Caco-2 (cell line): Measurements from ENCODE around the gene ARL11. TPM values are rescaled to one million over a fixed set of nuclear protein-coding genes. Genes with fewer than 3 reads are reported as not detected.

Source experiments
- BruUV-seq: library from RNA; stranded (reverse); fragments of 400-500 nt; replicated peaks from 2 replicates; lab custom pipeline; 2021; lab: Mats Ljungman, UMichigan
- CTCF ChIA-PET: fragments of 300-600 bp; sonication (Branson Sonifier 250); formaldehyde crosslinking; loops from one replicate; lab custom pipeline; 2022; ENCODE audit warnings: antibody characterized with exemption; lab: Charles Lee
- POLR2A ChIA-PET: fragments of 300-600 bp; sonication (Branson Sonifier 250); formaldehyde crosslinking; loops from one replicate; lab custom pipeline; 2022; ENCODE audit warnings: antibody characterized with exemption; lab: Charles Lee
- DNase-seq, 2 experiments: peaks; one replicate each; pipeline versions ENCODE4 v3.0.0 to v3.0.0-alpha.2; 2020 to 2022
- H3K27me3 ChIP-seq: replicated peaks from 2 replicates; pipeline ENCODE4 v1.6.0; 2011; ENCODE audit warnings: low read length; ENCODE audit not compliant: control insufficient read depth, insufficient read depth
- H3K36me3 ChIP-seq: 2 replicates; pipeline ENCODE4 v1.5.1; 2011; ENCODE audit warnings: low read length; ENCODE audit not compliant: control insufficient read depth, insufficient read depth
- H3K4me1 ChIP-seq: fragments of 250-450 bp; sonication (Bioruptor Pico); 2 replicates; pipeline ENCODE4 v1.5.1; 2020; ENCODE audit warnings: mild to moderate bottlenecking
- H3K4me3 ChIP-seq: 2 replicates; pipeline ENCODE4 v1.5.1; 2011; ENCODE audit warnings: low read depth, mild to moderate bottlenecking, control low read depth, low read length
- H3K9me3 ChIP-seq: fragments of 250-450 bp; sonication (Bioruptor Pico); 2 replicates; pipeline ENCODE4 v1.5.1; 2020; ENCODE audit warnings: mild to moderate bottlenecking, moderate library complexity
- H3K27ac Mint-ChIP-seq: one replicate; pipeline ENCODE4 v1.8.0; 2022; ENCODE audit warnings: mixed read lengths; ENCODE audit not compliant: unreplicated experiment
- H3K27me3 Mint-ChIP-seq: one replicate; pipeline ENCODE4 v1.8.0; 2022; ENCODE audit warnings: mixed read lengths; ENCODE audit not compliant: insufficient read depth, unreplicated experiment
- H3K36me3 Mint-ChIP-seq: one replicate; pipeline ENCODE4 v1.8.0; 2022; ENCODE audit warnings: mild to moderate bottlenecking, mixed read lengths; ENCODE audit not compliant: insufficient read depth, unreplicated experiment
- H3K4me1 Mint-ChIP-seq: one replicate; pipeline ENCODE4 v1.8.0; 2022; ENCODE audit warnings: low read depth, mixed read lengths; ENCODE audit not compliant: unreplicated experiment
- H3K4me3 Mint-ChIP-seq: one replicate; pipeline ENCODE4 v1.8.0; 2022; ENCODE audit warnings: mild to moderate bottlenecking, moderate library complexity, mixed read lengths; ENCODE audit not compliant: unreplicated experiment
- H3K9me3 Mint-ChIP-seq: one replicate; pipeline ENCODE4 v1.8.0; 2022; ENCODE audit warnings: mixed read lengths; ENCODE audit not compliant: unreplicated experiment
- intact Hi-C: fragments of 100-400 bp; cut with micrococcal nuclease; formaldehyde crosslinking; loops from one replicate; pipeline ENCODE4 v1.10.0; 2022; ENCODE audit not compliant: unreplicated experiment
- total RNA-seq: library from RNA; stranded (reverse); gene quantifications from 2 replicates; pipeline ENCODE4 v1.2.3, GENCODE V29; 2022
- TF ChIP-seq, protein P1 (sequence below), 2 experiments: fragments of 200-600 bp in 1 of 2; IDR thresholded peaks; 1 replicate in 1 of 2; 2 replicates in 1 of 2; pipeline versions ENCODE4 v1.5.1 to v1.8.0; 2011 to 2022; ENCODE audit warnings: antibody characterized with exemption in 1 of 2, control low read depth in 1 of 2, inconsistent platforms in 1 of 2, low read depth in 1 of 2, low read length in 1 of 2, mild to moderate bottlenecking in 1 of 2, moderate library complexity in 1 of 2; ENCODE audit not compliant: insufficient read depth in 1 of 2, severe bottlenecking in 1 of 2, unreplicated experiment in 1 of 2

Gene ARL11
- total RNA-seq, 1 experiment from 2014 or later, result not detected

- no peak for DNase-seq
- Histone ChIP-seq H3K9me3 (no peaks in the 10 kb centered on the region), H3K27me3 (no peaks in the 10 kb centered on the region), H3K4me3 (no peak overlapping the region), H3K4me1 (no peaks in the 10 kb centered on the region), H3K36me3 (no peaks in the 10 kb centered on the region; the same call in 1 of the 2 replicates)
- ChIA-PET POLR2A (no interaction called here), CTCF (no interaction called here)
- intact Hi-C loops, result no loop called here
- H3K4me3 Mint-ChIP-seq, result no peak overlapping the region
- no peaks in the 10 kb centered on the region for H3K27me3 Mint-ChIP-seq
- H3K36me3 Mint-ChIP-seq, result no peaks in the 10 kb centered on the region
- no peaks in the 10 kb centered on the region for H3K4me1 Mint-ChIP-seq
- no peak overlapping the region for H3K27ac Mint-ChIP-seq
- BruUV-seq, result no TSS peak
- TF ChIP-seq, protein P1, sequence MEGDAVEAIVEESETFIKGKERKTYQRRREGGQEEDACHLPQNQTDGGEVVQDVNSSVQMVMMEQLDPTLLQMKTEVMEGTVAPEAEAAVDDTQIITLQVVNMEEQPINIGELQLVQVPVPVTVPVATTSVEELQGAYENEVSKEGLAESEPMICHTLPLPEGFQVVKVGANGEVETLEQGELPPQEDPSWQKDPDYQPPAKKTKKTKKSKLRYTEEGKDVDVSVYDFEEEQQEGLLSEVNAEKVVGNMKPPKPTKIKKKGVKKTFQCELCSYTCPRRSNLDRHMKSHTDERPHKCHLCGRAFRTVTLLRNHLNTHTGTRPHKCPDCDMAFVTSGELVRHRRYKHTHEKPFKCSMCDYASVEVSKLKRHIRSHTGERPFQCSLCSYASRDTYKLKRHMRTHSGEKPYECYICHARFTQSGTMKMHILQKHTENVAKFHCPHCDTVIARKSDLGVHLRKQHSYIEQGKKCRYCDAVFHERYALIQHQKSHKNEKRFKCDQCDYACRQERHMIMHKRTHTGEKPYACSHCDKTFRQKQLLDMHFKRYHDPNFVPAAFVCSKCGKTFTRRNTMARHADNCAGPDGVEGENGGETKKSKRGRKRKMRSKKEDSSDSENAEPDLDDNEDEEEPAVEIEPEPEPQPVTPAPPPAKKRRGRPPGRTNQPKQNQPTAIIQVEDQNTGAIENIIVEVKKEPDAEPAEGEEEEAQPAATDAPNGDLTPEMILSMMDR (IDR thresholded peaks at IDR 0.05; ENCODE audit: insufficient read depth in 1 of 2, low read depth in 1 of 2, low read length in 1 of 2, severe bottlenecking in 1 of 2, unreplicated experiment in 1 of 2), result no peak
- H3K9me3 Mint-ChIP-seq, result no peaks in the 10 kb centered on the region
Observed at GRCh38 chr13:49646688-49647087, 18.4 kb downstream of the ARL11 start.

DNA sequence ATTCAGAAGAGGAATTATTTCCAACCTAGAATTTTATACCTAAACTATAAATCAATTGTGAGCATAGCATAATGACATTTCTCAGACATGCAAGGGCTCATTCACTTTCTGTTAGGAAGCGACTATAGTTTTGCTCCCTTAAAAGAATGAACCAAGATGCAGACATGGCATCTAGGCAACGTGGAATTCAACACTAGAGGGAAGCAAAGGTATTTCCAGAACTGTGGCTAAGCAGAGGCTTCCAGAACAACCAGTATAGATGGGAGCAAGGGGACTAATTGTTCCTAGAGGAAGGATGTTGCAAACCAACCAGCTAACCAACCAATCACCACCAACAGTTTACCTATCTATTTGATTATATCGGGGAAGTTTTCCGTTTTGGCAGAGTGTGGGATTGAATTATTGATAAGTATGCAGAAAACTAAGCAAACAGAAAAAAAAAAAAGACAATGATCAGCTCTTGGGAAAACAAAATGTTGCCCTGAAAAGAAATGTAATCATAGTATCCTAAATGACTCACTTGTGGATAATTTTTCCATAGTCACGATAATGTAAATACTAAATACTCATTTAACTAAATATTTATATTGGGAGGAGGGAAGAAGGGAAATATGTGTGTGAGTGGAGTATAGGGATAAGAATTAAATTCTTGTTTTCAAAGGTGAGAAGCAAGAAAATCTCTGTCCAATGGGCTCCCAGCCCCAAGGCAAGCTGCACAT, 21.1 kb downstream of the ARL11 start:
- intact Hi-C loops, result no loop called here
- Histone ChIP-seq H3K4me1 (no peaks in the 10 kb centered on the region), H3K4me3 (no peak overlapping the region), H3K9me3 (no peaks in the 10 kb centered on the region), H3K36me3 (no peaks in the 10 kb centered on the region; the same call in 1 of the 2 replicates), H3K27me3 (no peaks in the 10 kb centered on the region)
- H3K36me3 Mint-ChIP-seq, result no peaks in the 10 kb centered on the region
- no peaks in the 10 kb centered on the region for H3K4me1 Mint-ChIP-seq
- H3K9me3 Mint-ChIP-seq, result no peaks in the 10 kb centered on the region
- TF ChIP-seq, protein P1 (IDR thresholded peaks at IDR 0.05; ENCODE audit: insufficient read depth in 1 of 2, low read depth in 1 of 2, low read length in 1 of 2, severe bottlenecking in 1 of 2, unreplicated experiment in 1 of 2), result peak; percentile 50 to 74
- BruUV-seq, result no TSS peak
- peak in 1 of 2 experiments; percentile 58 for DNase-seq
- ChIA-PET CTCF (interaction anchor here (0.6 to 1.1 kb wide), 4 partner anchors 30 to 287 kb away, joined by 3 to 8 read pairs (median 3); partner anchors contain the start of genes EBPL, KPNA3 and SPRYD7), POLR2A (no interaction called here)
- no peaks in the 10 kb centered on the region for H3K27me3 Mint-ChIP-seq
- no peak overlapping the region for H3K4me3 Mint-ChIP-seq
- H3K27ac Mint-ChIP-seq, result no peak overlapping the region

DNA sequence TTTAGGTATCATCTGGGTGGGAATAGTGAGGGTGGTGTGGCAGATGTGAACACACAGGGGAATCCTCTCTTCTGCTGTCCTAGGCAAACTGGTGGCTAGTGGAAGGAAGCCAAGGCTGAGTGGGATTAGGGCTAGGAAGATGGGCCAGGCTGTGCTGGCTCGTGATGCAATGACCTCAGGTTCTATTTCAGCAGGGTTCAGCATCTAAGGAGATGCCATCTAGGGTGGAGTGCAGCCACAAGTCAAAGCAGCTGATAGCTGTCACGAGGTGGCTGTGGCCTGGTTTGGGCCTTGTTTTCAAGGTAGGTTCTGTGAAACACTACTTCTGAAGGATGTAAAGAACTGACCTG, 21.6 kb downstream of the ARL11 start:
- CTCF ChIA-PET, result interaction anchor here (0.6 to 1.1 kb wide), 2 partner anchors 143 to 286 kb away, joined by 3 read pairs; partner anchors contain the start of genes KPNA3 and SPRYD7
- no peaks in the 10 kb centered on the region for H3K9me3 Mint-ChIP-seq

More for the DNA sequence above, 21.6 kb downstream of the ARL11 start:
- Histone ChIP-seq H3K4me1 (no peaks in the 10 kb centered on the region), H3K36me3 (no peaks in the 10 kb centered on the region; the same call in 1 of the 2 replicates), H3K4me3 (no peak overlapping the region), H3K9me3 (no peaks in the 10 kb centered on the region), H3K27me3 (no peaks in the 10 kb centered on the region)
- Mint-ChIP-seq H3K4me1 (no peaks in the 10 kb centered on the region), H3K4me3 (no peak overlapping the region), H3K36me3 (no peaks in the 10 kb centered on the region), H3K27ac (no peak overlapping the region), H3K27me3 (no peaks in the 10 kb centered on the region)
- TF ChIP-seq, protein P1 (IDR thresholded peaks at IDR 0.05; ENCODE audit: insufficient read depth in 1 of 2, low read depth in 1 of 2, low read length in 1 of 2, severe bottlenecking in 1 of 2, unreplicated experiment in 1 of 2), result no peak
- DNase-seq, result no peak
- intact Hi-C loops, result no loop called here
- no TSS peak for BruUV-seq
- POLR2A ChIA-PET, result no interaction called here
